GM23338 (cell line): ENCODE data around the gene SH3PXD2B.

Source experiments
- CREB1 ChIP-seq: fragments of 250-450 bp; sonication (Bioruptor Pico); IDR thresholded peaks from 2 replicates; pipeline ENCODE4 v1.5.0; 2020; ENCODE audit warnings: low read depth, mild to moderate bottlenecking, moderate library complexity
- CTCF ChIP-seq, 2 experiments: fragments of 200-600 bp in 1 of 2; sonication (generic) in 1 of 2; conservative IDR thresholded peaks; 2 replicates each; pipeline versions ENCODE4 v1.5.1 to v1.6.1; 2016 to 2017; ENCODE audit warnings: antibody characterized with exemption in 2 of 2, low read depth in 2 of 2, mild to moderate bottlenecking in 2 of 2, moderate library complexity in 1 of 2
- EZH2 ChIP-seq: fragments of 200-600 bp; sonication (generic); IDR thresholded peaks from one replicate; pipeline ENCODE4 v1.8.0; 2017; ENCODE audit warnings: antibody characterized with exemption, mild to moderate bottlenecking, low read depth; ENCODE audit not compliant: unreplicated experiment
- EZH2phosphoT487 ChIP-seq: fragments of 200-600 bp; sonication (generic); IDR thresholded peaks from one replicate; pipeline ENCODE4 v1.8.1; 2018; ENCODE audit warnings: antibody characterized with exemption; ENCODE audit not compliant: unreplicated experiment
- JUNB ChIP-seq: IDR thresholded peaks from one replicate; pipeline ENCODE4 v1.6.1; 2016; ENCODE audit warnings: antibody characterized with exemption; ENCODE audit not compliant: unreplicated experiment
- NANOG ChIP-seq: IDR thresholded peaks from 2 replicates; pipeline ENCODE4 v1.6.1; 2016; ENCODE audit warnings: antibody characterized with exemption, borderline replicate concordance
- POLR2AphosphoS5 ChIP-seq: IDR thresholded peaks from 2 replicates; pipeline ENCODE4 v1.6.1; 2016; ENCODE audit warnings: antibody characterized with exemption, low read depth
- REST ChIP-seq: IDR thresholded peaks from one replicate; pipeline ENCODE4 v1.6.1; 2018; ENCODE audit warnings: antibody characterized with exemption; ENCODE audit not compliant: unreplicated experiment
- STAT1 ChIP-seq: IDR thresholded peaks from one replicate; pipeline ENCODE4 v1.6.1; 2016; ENCODE audit warnings: antibody characterized with exemption; ENCODE audit not compliant: unreplicated experiment
- ZNF114 ChIP-seq: fragments of 250-450 bp; sonication (Bioruptor Pico); IDR thresholded peaks from 2 replicates; pipeline ENCODE4 v1.5.0; 2020; ENCODE audit warnings: mild to moderate bottlenecking, moderate library complexity
- ZNF331 ChIP-seq: fragments of 250-450 bp; sonication (Bioruptor Pico); IDR thresholded peaks from 2 replicates; pipeline ENCODE4 v1.5.0; 2020; ENCODE audit warnings: low read depth, mild to moderate bottlenecking, moderate library complexity
- TF ChIP-seq, protein P1 (sequence below): IDR thresholded peaks from 2 replicates; pipeline ENCODE4 v1.6.1; 2016; ENCODE audit warnings: antibody characterized with exemption

- TF ChIP-seq CTCF (conservative IDR thresholded peaks at IDR 0.05; ENCODE audit: low read depth in 2 of 2) (no peak), JUNB (no peak), CREB1 (CRISPR knock-in tag) (no peak), NANOG (no peak), POLR2AphosphoS5 (no peak), EZH2phosphoT487 (no peak), EZH2 (no peak), STAT1 (no peak), REST (no peak), ZNF331 (CRISPR knock-in tag) (no peak), ZNF114 (CRISPR knock-in tag) (no peak)
- TF ChIP-seq, protein P1, sequence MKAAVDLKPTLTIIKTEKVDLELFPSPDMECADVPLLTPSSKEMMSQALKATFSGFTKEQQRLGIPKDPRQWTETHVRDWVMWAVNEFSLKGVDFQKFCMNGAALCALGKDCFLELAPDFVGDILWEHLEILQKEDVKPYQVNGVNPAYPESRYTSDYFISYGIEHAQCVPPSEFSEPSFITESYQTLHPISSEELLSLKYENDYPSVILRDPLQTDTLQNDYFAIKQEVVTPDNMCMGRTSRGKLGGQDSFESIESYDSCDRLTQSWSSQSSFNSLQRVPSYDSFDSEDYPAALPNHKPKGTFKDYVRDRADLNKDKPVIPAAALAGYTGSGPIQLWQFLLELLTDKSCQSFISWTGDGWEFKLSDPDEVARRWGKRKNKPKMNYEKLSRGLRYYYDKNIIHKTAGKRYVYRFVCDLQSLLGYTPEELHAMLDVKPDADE: no peak
These were observed 33.9 kb downstream of the SH3PXD2B start for GRCh38 chr5:172420235-172420939.
